Tibial artery (tissue), 4 donors: ENCODE data around the gene ACOX3.

Experiments
- DNase-seq, 2 donors: peaks; one replicate each; pipeline ENCODE4 v3.0.0-alpha.2; 2019
- H3K27ac ChIP-seq, 2 donors: fragments of 200-600 bp; sonication (generic) in 1 of 2; 1 replicate in 1 of 2; 2 replicates in 1 of 2; pipeline ENCODE4 v1.5.1; 2018 to 2019; ENCODE audit warnings: mild to moderate bottlenecking in 1 of 2
- H3K27me3 ChIP-seq, 2 donors: fragments of 200-600 bp; sonication (generic) in 1 of 2; one replicate each; pipeline versions ENCODE4 v1.5.1 to v1.6.0; 2016 to 2019
- H3K36me3 ChIP-seq, 3 donors: fragments of 200-600 bp; sonication (generic) in 2 of 3; one replicate each; pipeline ENCODE4 v1.5.1; 2016 to 2019; ENCODE audit warnings: mild to moderate bottlenecking in 2 of 3
- H3K4me1 ChIP-seq, 4 donors: fragments of 200-600 bp; sonication (generic) in 2 of 4; 1 replicate in 3 of 4; 2 replicates in 1 of 4; pipeline ENCODE4 v1.5.1; 2016 to 2019
- H3K4me3 ChIP-seq, 2 donors: fragments of 200-600 bp; sonication (generic) in 1 of 2; 1 replicate in 1 of 2; 2 replicates in 1 of 2; pipeline ENCODE4 v1.5.1; 2018 to 2019; ENCODE audit warnings: mild to moderate bottlenecking in 2 of 2
- H3K9me3 ChIP-seq, 3 donors: fragments of 200-600 bp; sonication (generic) in 1 of 3; one replicate each; pipeline ENCODE4 v1.5.1; 2016 to 2019
- intact Hi-C: fragments of 100-400 bp; cut with DNase I; formaldehyde crosslinking; loops from one replicate; pipeline ENCODE4 v1.15.0; 2023; ENCODE audit warnings: low total_unique reads
- TF ChIP-seq, protein P1 (sequence below), 2 experiments: fragments of 200-600 bp in 1 of 2; fragments of 450-650 bp in 1 of 2; IDR thresholded peaks; one replicate each; pipeline ENCODE4 v1.5.1; 2017 to 2019; ENCODE audit warnings: antibody characterized with exemption in 2 of 2, mild to moderate bottlenecking in 1 of 2, moderate library complexity in 1 of 2

Gene ACOX3

DNA sequence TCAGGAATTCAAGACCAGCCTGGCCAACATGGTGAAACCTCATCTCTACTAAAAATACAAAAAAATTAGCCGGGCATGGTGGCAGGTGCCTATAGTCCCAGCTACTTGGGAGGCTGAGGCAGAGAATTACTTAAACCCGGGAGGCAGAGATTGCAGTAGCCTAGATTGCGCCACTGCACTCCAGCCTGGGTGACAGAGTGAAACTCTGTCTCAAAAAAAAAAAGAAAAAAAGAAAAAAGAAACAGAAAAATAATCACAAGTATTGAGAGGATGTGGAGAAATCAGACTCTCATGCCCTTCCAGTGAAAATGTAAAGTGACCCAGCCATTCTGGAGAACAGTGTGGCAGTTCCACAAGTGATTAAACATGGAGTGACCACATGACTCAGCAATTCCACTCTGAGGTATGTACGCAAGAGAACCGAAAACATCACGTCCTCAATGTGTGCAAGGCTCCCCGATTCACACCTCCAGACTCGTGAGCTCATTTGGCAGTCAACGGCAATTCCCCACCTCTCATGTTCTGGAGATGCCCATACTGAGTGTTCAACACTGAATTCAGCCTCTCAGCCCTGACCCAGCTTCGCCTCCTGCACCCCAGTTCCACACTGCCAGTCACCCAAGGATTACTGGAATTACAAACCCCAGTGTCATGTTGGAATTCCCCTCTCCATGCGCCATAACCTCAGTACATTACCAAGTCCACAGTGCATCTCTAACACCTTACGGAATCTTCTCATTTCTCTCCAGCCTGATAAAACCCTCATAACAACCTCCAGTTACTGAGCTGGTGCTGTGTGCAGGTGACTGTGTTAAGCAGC is 21.1 kb downstream of the ACOX3 start:
- H3K4me3 ChIP-seq: no peak overlapping the region
- H3K36me3 ChIP-seq: peaks cover 16 to 34% (median 19%) of the 10 kb centered on the region in 3 donors
- peaks cover 0 to 22% (median 8%) of the 10 kb centered on the region in 4 donors for H3K4me1 ChIP-seq
- no peaks in the 10 kb centered on the region for H3K9me3 ChIP-seq
- H3K27ac ChIP-seq: peak overlapping the region in 1 of 2 donors; percentile 19
- TF ChIP-seq, protein P1, sequence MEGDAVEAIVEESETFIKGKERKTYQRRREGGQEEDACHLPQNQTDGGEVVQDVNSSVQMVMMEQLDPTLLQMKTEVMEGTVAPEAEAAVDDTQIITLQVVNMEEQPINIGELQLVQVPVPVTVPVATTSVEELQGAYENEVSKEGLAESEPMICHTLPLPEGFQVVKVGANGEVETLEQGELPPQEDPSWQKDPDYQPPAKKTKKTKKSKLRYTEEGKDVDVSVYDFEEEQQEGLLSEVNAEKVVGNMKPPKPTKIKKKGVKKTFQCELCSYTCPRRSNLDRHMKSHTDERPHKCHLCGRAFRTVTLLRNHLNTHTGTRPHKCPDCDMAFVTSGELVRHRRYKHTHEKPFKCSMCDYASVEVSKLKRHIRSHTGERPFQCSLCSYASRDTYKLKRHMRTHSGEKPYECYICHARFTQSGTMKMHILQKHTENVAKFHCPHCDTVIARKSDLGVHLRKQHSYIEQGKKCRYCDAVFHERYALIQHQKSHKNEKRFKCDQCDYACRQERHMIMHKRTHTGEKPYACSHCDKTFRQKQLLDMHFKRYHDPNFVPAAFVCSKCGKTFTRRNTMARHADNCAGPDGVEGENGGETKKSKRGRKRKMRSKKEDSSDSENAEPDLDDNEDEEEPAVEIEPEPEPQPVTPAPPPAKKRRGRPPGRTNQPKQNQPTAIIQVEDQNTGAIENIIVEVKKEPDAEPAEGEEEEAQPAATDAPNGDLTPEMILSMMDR (IDR thresholded peaks at IDR 0.05): no peak
- intact Hi-C loops: no loop called here
- no peak for DNase-seq
- H3K27me3 ChIP-seq: no peaks in the 10 kb centered on the region

DNA sequence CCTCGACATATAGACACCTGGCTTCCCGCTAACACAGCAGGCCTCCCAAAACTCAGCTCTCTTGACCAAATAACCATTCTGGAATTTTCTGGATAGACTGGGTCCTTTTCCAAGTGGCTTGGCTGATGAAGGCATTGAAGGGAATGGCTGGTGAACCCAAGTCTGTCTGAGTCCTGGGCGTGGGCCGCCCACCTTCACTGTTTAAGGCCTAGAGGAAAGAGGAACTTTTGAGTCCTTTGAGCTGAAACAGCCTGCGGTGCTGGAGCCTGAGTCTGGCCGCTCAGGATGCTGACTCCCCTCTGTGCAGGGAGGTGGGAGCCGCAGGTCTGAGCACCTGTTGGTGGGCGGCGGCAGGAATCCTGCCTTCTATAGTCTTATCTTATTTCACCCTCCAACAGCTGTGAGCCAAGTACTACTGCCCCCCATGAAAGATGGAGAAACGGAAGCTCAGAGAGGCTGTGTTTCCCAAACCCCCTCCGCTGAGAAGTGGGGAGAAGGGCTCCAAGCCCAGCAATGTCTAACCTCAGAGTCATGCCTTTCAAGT is 23.4 kb downstream of the ACOX3 start:
- no peak overlapping the region for H3K27ac ChIP-seq
- H3K27me3 ChIP-seq: no peaks in the 10 kb centered on the region
- DNase-seq: no peak
- peaks cover 26 to 49% (median 30%) of the 10 kb centered on the region in 3 donors for H3K36me3 ChIP-seq
- H3K9me3 ChIP-seq: no peaks in the 10 kb centered on the region
- TF ChIP-seq, protein P1 (IDR thresholded peaks at IDR 0.05): no peak
- peaks cover 0 to 14% (median 4%) of the 10 kb centered on the region in 4 donors for H3K4me1 ChIP-seq
- H3K4me3 ChIP-seq: no peak overlapping the region
- intact Hi-C loops: no loop called here

DNA sequence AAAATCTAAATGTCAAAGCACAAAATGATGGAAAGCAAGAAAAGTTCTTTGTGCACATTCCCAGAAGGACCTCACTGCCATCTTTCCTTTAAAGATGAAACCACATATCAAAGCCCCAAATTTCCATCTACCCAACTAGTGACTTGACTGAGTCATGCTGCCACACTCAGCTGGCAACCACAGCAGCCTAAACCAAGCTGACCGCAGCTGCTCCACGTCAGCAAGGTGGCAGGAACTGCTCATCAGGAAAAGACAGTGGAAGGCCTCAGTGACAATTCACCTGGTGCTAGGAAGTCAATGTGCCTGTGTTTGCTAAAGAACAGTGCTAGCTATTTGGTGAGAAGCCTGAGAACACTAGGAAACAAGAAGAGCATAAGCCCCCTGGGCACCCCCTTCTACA is 26.1 kb downstream of the ACOX3 start:
- Histone ChIP-seq H3K27me3 (no peaks in the 10 kb centered on the region), H3K4me3 (no peak overlapping the region), H3K9me3 (no peaks in the 10 kb centered on the region), H3K27ac (no peak overlapping the region), H3K36me3 (peaks cover 28 to 73% (median 45%) of the 10 kb centered on the region in 3 donors), H3K4me1 (peaks cover 0 to 24% (median 18%) of the 10 kb centered on the region in 4 donors)
- intact Hi-C loops: no loop called here
- TF ChIP-seq, protein P1 (IDR thresholded peaks at IDR 0.05): no peak
- no peak for DNase-seq

DNA sequence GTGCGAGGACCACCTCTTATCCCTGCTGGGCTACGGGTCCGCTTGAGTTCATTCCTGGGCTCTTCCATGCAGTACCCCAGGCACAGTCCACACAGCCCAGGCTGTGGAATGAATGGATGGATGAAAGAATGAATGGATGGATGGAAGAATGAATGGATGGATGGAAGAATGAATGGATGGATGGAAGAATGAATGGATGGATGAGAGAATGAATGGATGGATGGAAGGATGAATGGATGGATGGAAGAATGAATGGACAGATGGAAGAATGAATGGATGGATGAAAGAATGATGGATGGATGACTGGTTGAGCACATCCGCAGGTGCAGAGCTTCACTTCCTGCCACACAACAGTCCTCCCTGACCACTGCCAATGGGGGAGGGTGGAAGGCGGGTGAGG is 28.2 kb downstream of the ACOX3 start:
- no peak for DNase-seq
- TF ChIP-seq, protein P1 (IDR thresholded peaks at IDR 0.05): no peak
- H3K4me3 ChIP-seq: no peak overlapping the region
- H3K27me3 ChIP-seq: no peaks in the 10 kb centered on the region
- H3K4me1 ChIP-seq: peaks cover 0 to 18% (median 16%) of the 10 kb centered on the region in 4 donors
- H3K36me3 ChIP-seq: peaks cover 37 to 93% (median 56%) of the 10 kb centered on the region in 3 donors
- H3K9me3 ChIP-seq: no peaks in the 10 kb centered on the region
- intact Hi-C loops: no loop called here
- no peak overlapping the region for H3K27ac ChIP-seq

DNA sequence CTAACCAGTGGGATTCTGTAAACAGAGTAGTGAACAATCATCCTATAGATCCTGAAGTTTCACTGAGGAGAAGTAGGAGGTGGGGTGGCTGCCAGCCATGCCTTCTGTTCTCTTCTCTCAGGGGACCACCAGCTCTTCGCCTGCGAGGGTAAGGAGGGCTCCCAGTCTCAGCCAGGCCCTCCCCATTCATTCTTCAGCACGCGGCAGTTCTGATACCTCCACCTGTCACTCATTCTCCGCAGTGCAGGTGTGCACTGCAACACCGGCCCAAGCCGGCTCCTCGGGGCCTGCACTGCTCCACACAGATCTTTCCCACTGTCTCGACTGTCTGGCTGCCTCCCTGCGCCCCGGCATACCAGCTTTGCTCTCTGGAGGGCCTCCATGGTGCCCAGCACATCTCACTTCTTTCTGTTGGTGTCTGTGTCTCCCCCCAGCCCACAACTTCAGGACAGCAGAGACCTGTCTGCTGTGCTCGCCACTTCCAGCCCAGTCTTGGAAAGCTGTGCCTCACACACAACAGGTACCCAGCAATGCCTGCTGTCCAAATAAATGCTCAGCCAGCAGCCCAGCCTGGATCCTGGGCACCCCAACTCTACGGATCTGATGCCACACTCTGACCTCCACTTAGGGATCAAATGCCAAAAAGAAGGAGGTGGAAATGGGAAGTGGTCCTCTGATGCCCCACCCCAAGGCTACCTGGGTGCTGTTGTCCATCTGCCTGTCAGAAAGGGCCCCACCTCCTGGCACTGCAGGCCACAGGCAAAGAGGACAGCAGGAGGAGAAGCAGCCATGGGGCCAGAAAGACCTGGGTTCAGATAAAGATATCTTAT is 29.0 kb downstream of the ACOX3 start:
- intact Hi-C loops: no loop called here
- Histone ChIP-seq H3K4me1 (peaks cover 0 to 18% (median 16%) of the 10 kb centered on the region in 4 donors), H3K36me3 (peaks cover 38 to 98% (median 56%) of the 10 kb centered on the region in 3 donors), H3K9me3 (no peaks in the 10 kb centered on the region), H3K27ac (peak overlapping the region; percentile 29 to 30), H3K4me3 (no peak overlapping the region), H3K27me3 (no peaks in the 10 kb centered on the region)
- TF ChIP-seq, protein P1 (IDR thresholded peaks at IDR 0.05): no peak
- DNase-seq: no peak
